Measurements from ENCODE around the gene ZSCAN12. TPM values are rescaled to one million over a fixed set of nuclear protein-coding genes. Genes with fewer than 3 reads are reported as not detected.
A peak's percentile ranks its signal among the peaks of the same experiment; 100 is the strongest.

The ZSCAN12 gene
- total and polyA plus RNA-seq, 2 of the 13 experiments (the other 11 are each of a cell fraction or from before 2014, with no cell fraction given), result 2.8 to 8.9 TPM

DNA sequence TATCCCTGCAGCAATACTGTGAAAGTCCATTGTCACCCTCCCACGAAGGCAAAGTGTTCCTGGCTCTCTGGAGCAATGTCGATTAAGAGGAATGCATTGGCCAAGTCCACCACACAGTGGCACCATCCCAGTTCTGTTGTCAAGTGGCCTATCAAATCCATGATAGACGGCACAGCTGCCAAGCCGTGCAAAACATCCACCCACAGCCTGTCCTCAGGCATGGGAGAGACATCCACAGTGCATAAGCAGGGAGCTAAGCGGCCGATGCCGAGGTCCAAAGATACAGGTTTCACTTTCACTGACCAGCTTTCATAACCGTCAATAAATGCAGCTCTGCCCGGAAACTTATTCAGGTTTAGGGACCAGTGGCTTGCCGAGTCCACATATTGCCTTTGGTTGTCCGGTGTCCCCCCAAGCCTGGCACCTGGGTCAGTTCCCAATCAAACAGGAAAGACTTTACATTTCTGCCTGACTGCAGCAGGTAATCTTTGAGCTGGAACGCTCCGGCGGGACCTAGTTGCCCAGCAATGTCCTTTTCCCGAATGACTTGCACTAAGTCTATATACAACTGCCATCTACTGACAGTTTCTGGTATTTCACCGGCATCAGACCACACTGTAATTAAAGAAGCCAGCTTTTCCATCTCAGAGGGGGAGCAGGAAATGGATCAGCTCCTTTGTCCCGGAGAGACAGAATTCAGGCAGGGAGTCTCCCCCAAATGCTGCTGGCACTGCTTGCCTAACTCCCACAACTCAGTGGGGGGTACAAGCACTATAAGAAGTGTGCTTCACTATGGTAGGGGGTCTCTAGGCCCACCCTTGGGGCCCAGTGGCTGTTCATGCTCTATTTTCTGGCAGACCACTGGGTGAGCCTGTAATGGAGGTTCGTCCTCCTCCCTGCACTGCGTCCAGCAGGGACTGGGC, 43.5 kb downstream of the ZSCAN12 start (continued):
- TF ChIP-seq ZNF496 (CRISPR knock-in tag; IDR thresholded peaks at IDR 0.05; ENCODE audit: insufficient replicate concordance) (no peak), ZFP41 (CRISPR knock-in tag; IDR thresholded peaks at IDR 0.05; ENCODE audit: borderline replicate concordance) (no peak), PRPF4 (IDR thresholded peaks at IDR 0.05; ENCODE audit: low read depth, low read length, poor library complexity, severe bottlenecking) (no peak)
- TF ChIP-seq, protein P1, sequence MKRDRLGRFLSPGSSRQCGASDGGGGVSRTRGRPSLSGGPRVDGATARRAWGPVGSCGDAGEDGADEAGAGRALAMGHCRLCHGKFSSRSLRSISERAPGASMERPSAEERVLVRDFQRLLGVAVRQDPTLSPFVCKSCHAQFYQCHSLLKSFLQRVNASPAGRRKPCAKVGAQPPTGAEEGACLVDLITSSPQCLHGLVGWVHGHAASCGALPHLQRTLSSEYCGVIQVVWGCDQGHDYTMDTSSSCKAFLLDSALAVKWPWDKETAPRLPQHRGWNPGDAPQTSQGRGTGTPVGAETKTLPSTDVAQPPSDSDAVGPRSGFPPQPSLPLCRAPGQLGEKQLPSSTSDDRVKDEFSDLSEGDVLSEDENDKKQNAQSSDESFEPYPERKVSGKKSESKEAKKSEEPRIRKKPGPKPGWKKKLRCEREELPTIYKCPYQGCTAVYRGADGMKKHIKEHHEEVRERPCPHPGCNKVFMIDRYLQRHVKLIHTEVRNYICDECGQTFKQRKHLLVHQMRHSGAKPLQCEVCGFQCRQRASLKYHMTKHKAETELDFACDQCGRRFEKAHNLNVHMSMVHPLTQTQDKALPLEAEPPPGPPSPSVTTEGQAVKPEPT (CRISPR knock-in tag; IDR thresholded peaks at IDR 0.05; ENCODE audit: low read depth), result 0 out of 2 replicates have a peak, but pooled peaks have one; percentile 46

DNA sequence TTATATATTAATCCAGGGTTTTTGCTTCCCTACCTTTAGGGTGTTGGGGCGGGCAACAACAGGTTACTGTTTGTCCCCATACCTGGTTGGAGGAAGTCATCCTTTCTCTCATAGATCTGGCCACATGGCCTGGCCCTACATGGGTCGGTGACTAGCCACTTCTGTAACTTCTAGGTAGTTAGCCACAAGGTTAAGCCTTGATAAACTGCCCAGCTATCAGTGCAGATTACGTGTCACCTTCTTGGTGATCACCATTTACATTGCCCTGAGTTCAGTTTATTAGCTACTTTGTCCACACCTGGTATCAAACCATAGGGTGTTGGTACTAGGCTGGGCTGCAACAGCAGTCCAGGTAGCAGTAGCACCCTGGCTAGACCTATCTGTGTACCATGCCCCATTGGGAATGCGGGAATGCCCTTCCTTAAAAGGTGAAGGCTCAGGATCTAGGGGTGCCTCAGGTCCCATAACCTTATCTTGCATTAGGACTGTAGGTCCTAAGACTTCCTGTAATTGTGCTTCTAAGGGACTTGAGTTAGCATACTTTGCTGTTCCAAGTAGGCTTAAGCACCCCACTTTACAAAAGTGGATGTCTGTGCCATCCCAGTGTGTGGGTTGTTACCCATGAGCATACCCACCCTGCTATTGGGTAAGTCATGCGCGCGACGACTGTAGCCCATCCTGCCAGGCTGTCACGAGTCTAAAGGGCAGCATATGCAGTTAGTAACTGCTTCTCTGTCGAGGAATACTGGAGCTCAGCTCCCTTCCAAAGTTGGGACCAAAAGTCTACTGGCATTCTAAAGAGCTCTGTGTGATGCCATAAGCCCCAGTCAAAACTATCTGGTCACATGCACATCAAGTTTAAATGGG, 44.6 kb downstream of the ZSCAN12 start:
- in situ Hi-C loops (cut with HindIII; ENCODE audit: extremely low pct_ligation_motif_present, low pct_unique_long_range_greater_than_20kb) (loop anchor here (5.0 kb wide), 1 partner anchor 223 kb away; no protein-coding TSS in a partner anchor), intact Hi-C loops (cut with micrococcal nuclease; ENCODE audit: unreplicated experiment) (no loop called here)
- POLR2A ChIA-PET, result interaction anchor here (1.0 to 3.8 kb wide), 15 partner anchors 19 to 232 kb away, joined by 3 to 35 read pairs (median 9); partner anchors contain the start of genes PGBD1, ZKSCAN4, ZKSCAN8 and ZSCAN16
- Histone ChIP-seq H3K9me3 (ENCODE audit: low read length) (no peaks in the 10 kb centered on the region), H3K4me1 (ENCODE audit: insufficient read depth, low read length) (peaks cover 40% of the 10 kb centered on the region), H4K20me1 (ENCODE audit: insufficient read depth, low read length) (no peaks in the 10 kb centered on the region), H3K9ac (ENCODE audit: insufficient read depth, low read depth, low read length) (no peak overlapping the region), H3K4me2 (ENCODE audit: low read depth, low read length) (peak overlapping the region; percentile 80), H3K79me2 (ENCODE audit: insufficient read depth, low read length) (peaks cover 26% of the 10 kb centered on the region), H2AFZ (ENCODE audit: low read length) (no peak overlapping the region), H3K36me3 (replicated peaks in 1 of 2; ENCODE audit: control insufficient read depth in 1 of 2, insufficient read depth in 2 of 2, low read length in 2 of 2) (no peaks in the 10 kb centered on the region), H3K27me3 (ENCODE audit: control insufficient read depth in 1 of 2, insufficient read depth in 2 of 2, low read length in 2 of 2) (no peaks in the 10 kb centered on the region; a peak in 1 of 5 replicates), H3K27ac (ENCODE audit: extremely low read length, insufficient read depth, low read length) (peak overlapping the region; percentile 75), H3K4me3 (replicated peaks in 1 of 3; ENCODE audit: insufficient read depth in 1 of 3, low read depth in 2 of 3, low read length in 3 of 3) (peak overlapping the region in 2 of 3 experiments; percentile 77 to 82; a peak in 3 of 6 replicates)
- FAIRE-seq, result no peak
- WGBS (ENCODE audit: low lambda C conversion rate), result 92% methylated on average over 7 of the region's 10 CpGs
- BruUV-seq (replicated peaks), result no TSS peak
- DNase-seq (ENCODE audit: low spot score), result no peak
- ATAC-seq, result peak; percentile 7
- CTCF ChIA-PET (ENCODE audit: low intra/inter-chr PET ratio, low total read pairs), result interaction anchor here (0.9 to 1.6 kb wide), 2 partner anchors 221 to 250 kb away, joined by 5 to 13 read pairs; no protein-coding TSS in a partner anchor
- TF ChIP-seq ZNF333 (CRISPR knock-in tag; IDR thresholded peaks at IDR 0.05; ENCODE audit: borderline replicate concordance) (0 out of 2 replicates have a peak, but pooled peaks have one; percentile 8), SALL1 (CRISPR knock-in tag; IDR thresholded peaks at IDR 0.05) (no peak), ZSCAN22 (CRISPR knock-in tag; IDR thresholded peaks at IDR 0.05) (no peak), ETV6 (CRISPR knock-in tag; conservative IDR thresholded peaks at IDR 0.05) (no peak), ZNF607 (CRISPR knock-in tag; IDR thresholded peaks at IDR 0.05; ENCODE audit: borderline replicate concordance) (0 out of 2 replicates have a peak, but pooled peaks have one; percentile 47), KLF9 (CRISPR knock-in tag; IDR thresholded peaks at IDR 0.05; ENCODE audit: low read depth) (no peak), KDM3A (CRISPR knock-in tag; IDR thresholded peaks at IDR 0.05; ENCODE audit: low read depth) (no peak), GFI1 (CRISPR knock-in tag; IDR thresholded peaks at IDR 0.05; ENCODE audit: borderline replicate concordance) (no peak), HNRNPK (IDR thresholded peaks at IDR 0.05; ENCODE audit: low read depth, low read length, poor library complexity, severe bottlenecking) (no peak), ZNF775 (CRISPR knock-in tag; IDR thresholded peaks at IDR 0.05; ENCODE audit: borderline replicate concordance) (no peak), SMYD3 (CRISPR knock-in tag; IDR thresholded peaks at IDR 0.05) (no peak), TRIM24 (CRISPR knock-in tag; IDR thresholded peaks at IDR 0.05) (0 out of 2 replicates have a peak, but pooled peaks have one; percentile 11), REL (CRISPR knock-in tag; conservative IDR thresholded peaks at IDR 0.05) (no peak), ZBTB7A (CRISPR knock-in tag; IDR thresholded peaks at IDR 0.05) (no peak), SIX4 (CRISPR knock-in tag; IDR thresholded peaks at IDR 0.05) (no peak)

Measured in HepG2 (cell line).